Prostate gland (tissue), 2 donors: ENCODE results near the gene PRPF6.

ENCODE experiments used
- POLR2AphosphoS5 ChIP-seq: sonication (generic); formaldehyde crosslinking; IDR thresholded peaks from one replicate; pipeline ENCODE4 v1.6.1; 2017; ENCODE audit warnings: antibody characterized with exemption
- TF ChIP-seq, protein P1 (sequence below), 4 experiments: fragments of 200-600 bp in 2 of 4; fragments of 450-650 bp in 2 of 4; sonication (generic) in 2 of 4; IDR thresholded peaks; 1 replicate in 3 of 4; 2 replicates in 1 of 4; pipeline ENCODE4 v1.5.1; 2016 to 2019; ENCODE audit warnings: antibody characterized with exemption in 4 of 4, mild to moderate bottlenecking in 2 of 4, moderate library complexity in 2 of 4

- TF ChIP-seq, protein P1, sequence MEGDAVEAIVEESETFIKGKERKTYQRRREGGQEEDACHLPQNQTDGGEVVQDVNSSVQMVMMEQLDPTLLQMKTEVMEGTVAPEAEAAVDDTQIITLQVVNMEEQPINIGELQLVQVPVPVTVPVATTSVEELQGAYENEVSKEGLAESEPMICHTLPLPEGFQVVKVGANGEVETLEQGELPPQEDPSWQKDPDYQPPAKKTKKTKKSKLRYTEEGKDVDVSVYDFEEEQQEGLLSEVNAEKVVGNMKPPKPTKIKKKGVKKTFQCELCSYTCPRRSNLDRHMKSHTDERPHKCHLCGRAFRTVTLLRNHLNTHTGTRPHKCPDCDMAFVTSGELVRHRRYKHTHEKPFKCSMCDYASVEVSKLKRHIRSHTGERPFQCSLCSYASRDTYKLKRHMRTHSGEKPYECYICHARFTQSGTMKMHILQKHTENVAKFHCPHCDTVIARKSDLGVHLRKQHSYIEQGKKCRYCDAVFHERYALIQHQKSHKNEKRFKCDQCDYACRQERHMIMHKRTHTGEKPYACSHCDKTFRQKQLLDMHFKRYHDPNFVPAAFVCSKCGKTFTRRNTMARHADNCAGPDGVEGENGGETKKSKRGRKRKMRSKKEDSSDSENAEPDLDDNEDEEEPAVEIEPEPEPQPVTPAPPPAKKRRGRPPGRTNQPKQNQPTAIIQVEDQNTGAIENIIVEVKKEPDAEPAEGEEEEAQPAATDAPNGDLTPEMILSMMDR (IDR thresholded peaks at IDR 0.05), result no peak
- no peak for TF ChIP-seq POLR2AphosphoS5
These were observed 68.9 kb downstream of the PRPF6 start for GRCh38 chr20:64049878-64050260.
